Lung (tissue), 12 donors: Measurements from ENCODE around the gene NPAS3. TPM values are rescaled to one million over a fixed set of nuclear protein-coding genes. Genes with fewer than 3 reads are reported as not detected.

Experiments
- ATAC-seq: fragments of 200-7000 bp; cut with Tn5 transposase; one replicate; pipeline ENCODE4 v1.9.1; 2020; ENCODE audit warnings: moderate number of reproducible peaks; ENCODE audit not compliant: insufficient read depth, low FRiP score
- DNase-seq, 3 donors: peaks; one replicate each; pipeline ENCODE4 v3.0.0-alpha.2; 2013 to 2017
- H3K27ac ChIP-seq, 2 donors: one replicate each; pipeline ENCODE4 v1.5.1; 2013; ENCODE audit warnings: mild to moderate bottlenecking in 2 of 2, moderate library complexity in 2 of 2, control low read depth in 1 of 2, inconsistent platforms in 1 of 2, low read depth in 1 of 2, low read length in 1 of 2
- H3K27me3 ChIP-seq, 3 donors: one replicate each; pipeline ENCODE4 v1.5.1; 2013; ENCODE audit warnings: low read length in 2 of 3; ENCODE audit not compliant: control insufficient read depth in 3 of 3, insufficient read depth in 3 of 3
- H3K36me3 ChIP-seq, 4 donors: one replicate each; pipeline ENCODE4 v1.5.1; 2013; ENCODE audit warnings: low read length in 4 of 4, mild to moderate bottlenecking in 1 of 4, moderate library complexity in 1 of 4; ENCODE audit not compliant: control insufficient read depth in 4 of 4, insufficient read depth in 4 of 4
- H3K4me1 ChIP-seq, 5 donors: one replicate each; pipeline ENCODE4 v1.5.1; 2013; ENCODE audit warnings: low read length in 5 of 5, mild to moderate bottlenecking in 2 of 5, moderate library complexity in 1 of 5; ENCODE audit not compliant: control insufficient read depth in 5 of 5, insufficient read depth in 5 of 5
- H3K4me3 ChIP-seq: one replicate; pipeline ENCODE4 v1.5.1; 2013; ENCODE audit warnings: mild to moderate bottlenecking, control low read depth, moderate library complexity
- H3K9ac ChIP-seq, 2 donors: one replicate each; pipeline ENCODE4 v1.5.1; 2013; ENCODE audit warnings: low read length in 2 of 2, control low read depth in 1 of 2; ENCODE audit not compliant: insufficient read depth in 1 of 2
- H3K9me3 ChIP-seq, 4 donors: one replicate each; pipeline ENCODE4 v1.5.1; 2013; ENCODE audit warnings: low read length in 3 of 4, mild to moderate bottlenecking in 1 of 4, moderate library complexity in 1 of 4; ENCODE audit not compliant: control insufficient read depth in 4 of 4, insufficient read depth in 3 of 4
- WGBS, 2 donors: extraction: QIAGEN DNeasy Blood & Tissue Kit; methylation state at CpG; one replicate each; pipeline ENCODE4 v1.1.7; 2013; 5-methylcytosine and 5-hydroxymethylcytosine counted together
- polyA plus RNA-seq, 2 donors: library from polyadenylated mRNA; stranded (reverse); fragments of 200-250 nt; gene quantifications; one replicate each; pipeline ENCODE4 v1.2.1, GENCODE V29; 2013
- total RNA-seq, 2 donors: library from RNA; depleted of rRNA in 1 of 2; stranded (reverse); fragments of >200 nt in 1 of 2; gene quantifications; one replicate each; pipeline ENCODE4 v1.2.1, GENCODE V29; 2014 to 2021
- TF ChIP-seq, protein P1 (sequence below): IDR thresholded peaks from 2 replicates; pipeline ENCODE4 v1.5.1; 2012; ENCODE audit warnings: mild to moderate bottlenecking; ENCODE audit errors: control extremely low read depth, extremely low read depth
- donor health status: control.
- donor health status: control.
- donor health status: Bipolar disorder and iron deficiency.
- donor health status: healthy.
- donor health status: DM: yes; HTN: yes; CAD: no.

NPAS3 gene
- total and polyA plus RNA-seq, 4 donors: 0.13 to 0.48 (median 0.33) TPM

DNA sequence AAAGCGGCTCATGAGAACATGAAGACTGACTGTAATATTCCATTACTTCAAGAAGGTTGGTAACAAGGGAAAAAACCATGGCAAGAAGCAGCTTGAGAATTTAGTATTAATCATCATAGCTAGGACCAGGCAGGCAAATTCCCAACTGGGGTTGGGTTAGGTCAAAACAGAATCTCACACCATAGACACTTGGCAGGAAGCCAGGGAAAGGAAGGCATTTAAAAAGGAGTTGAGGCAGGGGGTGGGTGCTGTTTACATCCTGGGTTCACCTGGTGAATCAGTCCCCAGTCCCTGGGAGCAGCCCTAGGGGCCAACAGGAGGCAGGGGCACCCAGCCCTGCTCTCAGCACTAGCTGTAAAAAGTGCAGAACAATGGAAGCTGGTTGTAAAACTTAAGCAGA, 903.6 kb downstream of the NPAS3 start:
- H3K9me3 ChIP-seq: peaks cover 0 to 4% (median 0%) of the 10 kb centered on the region in 4 donors
- TF ChIP-seq, protein P1, sequence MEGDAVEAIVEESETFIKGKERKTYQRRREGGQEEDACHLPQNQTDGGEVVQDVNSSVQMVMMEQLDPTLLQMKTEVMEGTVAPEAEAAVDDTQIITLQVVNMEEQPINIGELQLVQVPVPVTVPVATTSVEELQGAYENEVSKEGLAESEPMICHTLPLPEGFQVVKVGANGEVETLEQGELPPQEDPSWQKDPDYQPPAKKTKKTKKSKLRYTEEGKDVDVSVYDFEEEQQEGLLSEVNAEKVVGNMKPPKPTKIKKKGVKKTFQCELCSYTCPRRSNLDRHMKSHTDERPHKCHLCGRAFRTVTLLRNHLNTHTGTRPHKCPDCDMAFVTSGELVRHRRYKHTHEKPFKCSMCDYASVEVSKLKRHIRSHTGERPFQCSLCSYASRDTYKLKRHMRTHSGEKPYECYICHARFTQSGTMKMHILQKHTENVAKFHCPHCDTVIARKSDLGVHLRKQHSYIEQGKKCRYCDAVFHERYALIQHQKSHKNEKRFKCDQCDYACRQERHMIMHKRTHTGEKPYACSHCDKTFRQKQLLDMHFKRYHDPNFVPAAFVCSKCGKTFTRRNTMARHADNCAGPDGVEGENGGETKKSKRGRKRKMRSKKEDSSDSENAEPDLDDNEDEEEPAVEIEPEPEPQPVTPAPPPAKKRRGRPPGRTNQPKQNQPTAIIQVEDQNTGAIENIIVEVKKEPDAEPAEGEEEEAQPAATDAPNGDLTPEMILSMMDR: no peak
- no peak overlapping the region for H3K27ac ChIP-seq
- no peak overlapping the region for H3K4me3 ChIP-seq
- H3K4me1 ChIP-seq: peaks cover 0 to 1% (median 0%) of the 10 kb centered on the region in 5 donors
- DNase-seq (no peak), ATAC-seq (no peak)
- no peak overlapping the region for H3K9ac ChIP-seq
- H3K36me3 ChIP-seq: no peaks in the 10 kb centered on the region
- 98 to 100% methylated on average over 1 of the region's 1 CpG for WGBS, 2 donors
- H3K27me3 ChIP-seq: peaks cover 0 to 3% (median 0%) of the 10 kb centered on the region in 3 donors

DNA sequence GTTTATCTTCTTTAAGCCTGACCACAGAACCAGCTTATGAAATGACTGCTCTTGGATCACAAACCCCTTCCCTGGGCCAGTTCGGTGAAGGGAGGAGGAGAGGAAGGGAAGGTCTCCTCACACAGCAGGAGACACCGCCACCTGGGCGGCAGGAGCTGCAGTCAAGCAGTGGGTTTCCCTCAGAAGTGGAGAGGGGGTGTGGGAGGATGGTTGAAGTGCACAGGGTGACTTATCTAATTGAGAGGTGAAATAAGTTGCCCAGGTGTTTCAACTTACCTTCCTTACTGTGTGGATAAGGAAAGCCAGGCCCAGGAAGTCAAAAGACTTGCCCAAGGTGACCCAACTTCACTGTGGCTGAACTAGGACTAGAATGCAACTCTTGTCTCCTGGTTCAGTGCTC, 905.4 kb downstream of the NPAS3 start:
- Histone ChIP-seq H3K9ac (no peak overlapping the region), H3K9me3 (peaks cover 0 to 4% (median 0%) of the 10 kb centered on the region in 4 donors), H3K27me3 (peaks cover 0 to 3% (median 0%) of the 10 kb centered on the region in 3 donors), H3K4me3 (no peak overlapping the region), H3K27ac (no peak overlapping the region), H3K36me3 (no peaks in the 10 kb centered on the region), H3K4me1 (no peaks in the 10 kb centered on the region)
- DNase-seq (no peak), ATAC-seq (no peak)
- TF ChIP-seq, protein P1: no peak
- 89 to 91% methylated on average over 3 of the region's 3 CpGs for whole genome bisulfite sequencing, 2 donors

DNA sequence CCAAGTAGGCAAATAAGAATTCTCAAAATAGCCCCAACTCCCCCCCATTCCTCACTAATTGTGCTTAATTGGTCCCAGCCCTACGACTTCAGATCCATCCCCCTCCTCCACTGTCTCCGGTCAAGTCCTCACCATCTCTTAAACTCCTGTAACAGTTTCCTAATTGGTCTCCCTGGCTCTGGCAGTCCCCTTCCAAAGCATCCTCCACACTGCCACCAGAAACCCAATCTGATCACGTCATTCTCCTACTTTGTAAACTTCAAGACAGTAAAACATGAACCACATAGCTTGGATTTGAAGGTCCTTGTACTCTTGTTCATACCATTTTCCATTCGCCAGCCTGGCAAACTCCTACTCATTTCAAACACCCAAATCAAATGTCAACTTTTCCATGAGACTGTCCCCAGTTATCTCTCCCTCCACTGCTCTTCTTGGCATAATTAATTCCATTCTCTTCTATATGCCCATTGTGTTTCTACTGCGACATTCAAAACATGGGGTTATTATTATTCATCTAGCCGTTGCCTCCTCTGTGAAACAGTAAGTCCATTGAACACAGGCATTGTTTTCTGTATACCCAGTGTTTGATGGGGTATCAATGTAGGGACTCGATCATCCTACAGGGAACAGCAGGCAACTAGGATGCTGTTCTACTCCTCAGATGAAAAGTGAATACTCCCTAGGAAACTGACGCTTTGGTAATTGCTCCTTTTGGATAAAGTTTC, 907.6 kb downstream of the NPAS3 start:
- Histone ChIP-seq H3K27me3 (peaks cover 0 to 3% (median 0%) of the 10 kb centered on the region in 3 donors), H3K27ac (no peak overlapping the region), H3K36me3 (no peaks in the 10 kb centered on the region), H3K9me3 (peaks cover 0 to 4% (median 0%) of the 10 kb centered on the region in 4 donors), H3K4me1 (no peaks in the 10 kb centered on the region), H3K9ac (no peak overlapping the region), H3K4me3 (no peak overlapping the region)
- no peak for ATAC-seq
- 92 to 93% methylated on average over 8 of the region's 8 CpGs for WGBS, 2 donors
- DNase-seq: no peak
- TF ChIP-seq, protein P1: no peak
